Mesendoderm (in vitro differentiated cells): ENCODE data around the gene SMO.

Source experiments
- DNase-seq: peaks from one replicate; pipeline ENCODE4 v3.0.0; 2013
- H2AK5ac ChIP-seq: 2 replicates; pipeline ENCODE4 v1.6.1; 2013; ENCODE audit warnings: low read length, inconsistent platforms
- H2BK120ac ChIP-seq: 2 replicates; pipeline ENCODE4 v1.6.1; 2013; ENCODE audit warnings: low read depth, mild to moderate bottlenecking, low read length, moderate library complexity, mixed read lengths
- H2BK15ac ChIP-seq: replicated peaks from 2 replicates; pipeline ENCODE4 v1.6.1; 2013; ENCODE audit warnings: low read depth, mild to moderate bottlenecking, moderate library complexity
- H2BK5ac ChIP-seq: 2 replicates; pipeline ENCODE4 v1.6.1; 2013; ENCODE audit warnings: low read length, inconsistent platforms
- H3K18ac ChIP-seq: 2 replicates; pipeline ENCODE4 v1.6.1; 2013; ENCODE audit warnings: mild to moderate bottlenecking, low read length, mixed read lengths
- H3K23ac ChIP-seq: one replicate; pipeline ENCODE4 v1.6.1; 2013; ENCODE audit warnings: low read length
- H3K27ac ChIP-seq: 2 replicates; pipeline ENCODE4 v1.5.1; 2013; ENCODE audit warnings: low read depth, mild to moderate bottlenecking, inconsistent platforms, low read length, moderate library complexity
- H3K27me3 ChIP-seq: 2 replicates; pipeline ENCODE4 v1.6.1; 2013; ENCODE audit warnings: low read length, control low read depth, mild to moderate bottlenecking, inconsistent platforms; ENCODE audit not compliant: insufficient read depth, poor library complexity
- H3K36me3 ChIP-seq: 2 replicates; pipeline ENCODE4 v1.6.1; 2013; ENCODE audit warnings: low read length, inconsistent platforms; ENCODE audit not compliant: control insufficient read depth, insufficient read depth
- H3K4ac ChIP-seq: one replicate; pipeline ENCODE4 v1.6.1; 2013; ENCODE audit warnings: low read depth, mild to moderate bottlenecking, low read length, moderate library complexity
- H3K4me1 ChIP-seq: 2 replicates; pipeline ENCODE4 v1.6.1; 2013; ENCODE audit warnings: low read depth, low read length, inconsistent platforms; ENCODE audit not compliant: control insufficient read depth
- H3K4me2 ChIP-seq: 2 replicates; pipeline ENCODE4 v1.6.1; 2013; ENCODE audit warnings: low read length
- H3K4me3 ChIP-seq: 2 replicates; pipeline ENCODE4 v1.5.1; 2013; ENCODE audit warnings: mild to moderate bottlenecking, low read length
- H3K56ac ChIP-seq: one replicate; pipeline ENCODE4 v1.6.1; 2013; ENCODE audit warnings: low read length
- H3K79me1 ChIP-seq: 2 replicates; pipeline ENCODE4 v1.6.1; 2013; ENCODE audit warnings: low read length, inconsistent platforms
- H3K79me2 ChIP-seq: 2 replicates; pipeline ENCODE4 v1.6.1; 2013; ENCODE audit warnings: mild to moderate bottlenecking, low read length; ENCODE audit not compliant: control insufficient read depth, insufficient read depth
- H3K9ac ChIP-seq: 2 replicates; pipeline ENCODE4 v1.6.1; 2013; ENCODE audit warnings: low read length, inconsistent platforms
- H4K5ac ChIP-seq: one replicate; pipeline ENCODE4 v1.6.1; 2013; ENCODE audit warnings: low read length
- H4K8ac ChIP-seq: one replicate; pipeline ENCODE4 v1.6.1; 2013; ENCODE audit warnings: low read depth, mild to moderate bottlenecking, control low read depth, low read length, moderate library complexity
- WGBS: extraction: QIAGEN DNeasy Blood & Tissue Kit; methylation state at CpG from one replicate; pipeline ENCODE4 v1.1.7; 2013; ENCODE audit warnings: low lambda C conversion rate, missing lambda C conversion rate; ENCODE audit not compliant: insufficient coverage; ENCODE audit errors: extremely low coverage; 5-methylcytosine and 5-hydroxymethylcytosine counted together

Gene SMO

DNA sequence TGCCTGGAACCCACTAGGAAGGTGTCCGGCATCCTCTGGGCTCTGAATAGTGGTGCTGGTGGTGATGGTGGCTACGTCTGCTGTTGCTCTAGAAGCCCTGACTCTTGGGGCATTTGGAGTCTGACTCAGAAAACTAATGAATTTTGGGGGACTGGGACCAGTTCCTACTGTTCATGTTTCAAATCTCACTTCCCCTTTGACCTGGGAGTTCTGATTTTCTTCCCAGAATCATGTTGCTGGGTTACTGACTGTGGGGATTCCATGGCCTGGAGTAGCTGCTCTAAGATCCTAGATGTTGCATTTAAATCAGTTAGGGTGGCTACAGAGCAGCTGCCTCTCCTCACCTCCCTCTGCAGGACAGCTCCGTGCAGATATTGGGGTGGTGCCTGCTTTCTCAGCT is 40.7 kb upstream of the SMO start:
- H3K27me3 ChIP-seq, result peaks cover 3% of the 10 kb centered on the region
- no peak overlapping the region for H3K4me2 ChIP-seq
- H3K9ac ChIP-seq, result no peak overlapping the region
- H3K4ac ChIP-seq, result no peak overlapping the region
- H2BK5ac ChIP-seq, result no peak overlapping the region
- no peak overlapping the region for H2AK5ac ChIP-seq
- no peak overlapping the region for H3K56ac ChIP-seq
- H3K27ac ChIP-seq, result no peak overlapping the region
- no peak overlapping the region for H4K8ac ChIP-seq
- no peak overlapping the region for H2BK120ac ChIP-seq
- H3K4me3 ChIP-seq, result no peak overlapping the region
- H3K36me3 ChIP-seq, result no peaks in the 10 kb centered on the region
- H3K23ac ChIP-seq, result no peak overlapping the region
- no peak overlapping the region for H2BK15ac ChIP-seq
- no peak for DNase-seq
- WGBS, result no CpG with 5 or more reads among the region's 3 CpGs
- no peaks in the 10 kb centered on the region for H3K4me1 ChIP-seq
- no peaks in the 10 kb centered on the region for H3K79me2 ChIP-seq
- H3K79me1 ChIP-seq, result no peaks in the 10 kb centered on the region
- H3K18ac ChIP-seq, result no peak overlapping the region
- H4K5ac ChIP-seq, result no peak overlapping the region

DNA sequence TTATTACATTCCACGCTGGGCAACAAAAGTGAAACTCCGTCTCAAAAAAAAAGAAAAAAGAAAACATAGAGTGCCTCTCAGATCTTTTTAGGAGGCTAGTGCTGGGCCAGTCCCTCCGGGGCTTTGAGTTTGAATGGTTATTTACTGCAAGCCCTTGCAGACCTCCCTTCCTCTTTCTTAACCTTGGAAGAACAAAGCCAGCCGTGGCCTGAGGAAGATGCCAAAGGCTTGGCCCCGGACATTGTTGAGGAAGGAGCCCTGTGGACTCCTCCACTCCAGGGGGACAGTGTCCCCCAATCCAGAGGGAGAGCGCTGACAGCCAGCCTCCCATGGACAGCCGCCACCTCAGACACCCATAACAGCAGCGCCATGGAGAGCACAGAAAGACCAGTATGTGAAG is 38.9 kb upstream of the SMO start:
- Histone ChIP-seq H2BK15ac (no peak overlapping the region), H3K27me3 (no peaks in the 10 kb centered on the region), H2BK120ac (no peak overlapping the region), H3K79me2 (no peaks in the 10 kb centered on the region), H4K5ac (no peak overlapping the region), H2BK5ac (no peak overlapping the region), H3K4me2 (no peak overlapping the region), H3K36me3 (no peaks in the 10 kb centered on the region), H3K56ac (no peak overlapping the region), H3K9ac (no peak overlapping the region), H3K27ac (no peak overlapping the region), H3K23ac (no peak overlapping the region), H4K8ac (no peak overlapping the region), H3K18ac (no peak overlapping the region), H3K4ac (no peak overlapping the region), H2AK5ac (no peak overlapping the region), H3K4me1 (no peaks in the 10 kb centered on the region), H3K4me3 (no peak overlapping the region), H3K79me1 (no peaks in the 10 kb centered on the region)
- no CpG with 5 or more reads among the region's 8 CpGs for WGBS
- no peak for DNase-seq

DNA sequence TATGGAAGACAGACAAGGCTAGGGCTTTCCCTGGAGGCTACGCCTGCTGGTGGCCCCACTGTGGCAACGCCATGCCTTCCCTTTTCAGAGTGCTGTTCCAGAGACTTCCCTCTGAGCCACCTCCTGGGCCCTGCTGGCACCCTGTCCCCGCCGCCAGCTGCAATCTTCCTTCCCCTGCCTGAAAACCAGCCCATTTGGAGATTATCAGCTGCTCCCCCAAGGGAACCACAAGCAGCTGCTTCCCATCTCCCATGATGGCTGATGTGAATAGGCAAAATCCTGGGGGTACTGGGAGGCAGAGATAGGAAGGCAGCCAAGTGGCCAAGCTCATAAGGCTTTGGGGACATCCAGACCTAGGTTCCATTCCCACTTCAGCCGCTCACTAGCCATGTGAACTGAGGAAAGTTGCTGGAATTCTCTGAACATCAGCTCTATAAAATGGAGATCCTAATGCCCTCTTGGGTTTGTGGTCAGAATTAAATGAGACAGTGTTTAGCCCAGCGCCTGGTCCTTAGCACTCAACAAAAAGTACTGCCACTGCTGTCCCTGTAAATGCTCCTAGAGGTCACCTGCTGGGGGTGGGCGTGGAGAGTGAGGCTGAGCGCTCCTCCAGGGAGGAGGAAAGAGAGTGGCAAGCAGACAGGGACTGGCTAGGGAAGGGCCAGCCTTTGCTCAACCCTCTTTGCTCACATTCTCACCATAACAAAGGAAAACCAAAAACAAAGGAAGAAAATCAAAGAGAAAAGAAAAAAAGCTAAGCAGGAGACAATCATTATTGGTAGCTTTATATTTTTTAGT is 38.0 kb upstream of the SMO start:
- WGBS, result no CpG with 5 or more reads among the region's 8 CpGs
- H3K4me2 ChIP-seq, result no peak overlapping the region
- no peak overlapping the region for H4K8ac ChIP-seq
- no peaks in the 10 kb centered on the region for H3K79me2 ChIP-seq
- no peak overlapping the region for H3K56ac ChIP-seq
- no peak overlapping the region for H3K27ac ChIP-seq
- no peak overlapping the region for H3K4ac ChIP-seq
- no peak overlapping the region for H2BK120ac ChIP-seq
- H3K18ac ChIP-seq, result no peak overlapping the region
- H3K79me1 ChIP-seq, result no peaks in the 10 kb centered on the region
- no peak overlapping the region for H3K4me3 ChIP-seq
- no peak overlapping the region for H2AK5ac ChIP-seq
- H3K9ac ChIP-seq, result no peak overlapping the region
- no peaks in the 10 kb centered on the region for H3K4me1 ChIP-seq
- no peaks in the 10 kb centered on the region for H3K36me3 ChIP-seq
- H2BK5ac ChIP-seq, result no peak overlapping the region
- H2BK15ac ChIP-seq, result no peak overlapping the region
- no peak overlapping the region for H3K23ac ChIP-seq
- H3K27me3 ChIP-seq, result no peaks in the 10 kb centered on the region
- H4K5ac ChIP-seq, result no peak overlapping the region
- no peak for DNase-seq

DNA sequence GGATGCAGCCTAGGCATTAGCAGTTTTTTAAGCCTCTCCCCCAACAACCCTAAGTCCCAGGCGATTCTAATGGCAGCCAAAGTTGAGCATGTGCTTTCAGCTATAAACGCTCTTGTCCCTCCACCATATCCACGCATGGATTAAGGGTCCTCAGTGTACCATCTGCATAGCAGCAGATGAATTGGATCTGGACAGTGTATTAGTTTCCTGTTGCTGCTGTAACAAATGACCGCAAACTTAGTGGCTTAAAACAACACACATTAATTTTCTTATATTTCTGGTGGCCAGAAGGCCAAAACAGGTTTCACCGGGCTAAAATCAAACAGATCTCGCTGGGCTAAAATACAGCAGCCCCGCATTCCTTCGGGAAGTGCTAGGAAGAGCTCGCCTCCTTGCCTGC is 30.8 kb upstream of the SMO start:
- no peak overlapping the region for H4K5ac ChIP-seq

DNA sequence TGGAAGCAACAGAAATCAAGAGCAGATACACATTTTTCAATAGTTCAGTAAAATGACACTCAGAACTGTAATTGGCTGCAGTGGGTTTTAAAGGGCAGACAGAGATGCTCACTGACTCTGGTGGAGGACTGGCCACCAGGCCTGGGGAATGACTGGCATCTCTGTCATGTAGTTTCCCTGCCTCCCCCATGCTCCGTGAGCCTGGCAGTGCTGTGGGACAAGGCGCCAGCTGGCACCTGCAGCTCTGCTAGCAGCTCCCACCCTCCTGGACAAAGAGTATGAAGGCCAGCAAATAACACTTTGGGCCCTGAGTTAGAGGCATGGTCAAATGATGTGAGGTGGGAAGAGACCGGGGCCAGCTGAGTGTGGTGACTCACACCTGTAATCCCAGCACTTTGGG is 28.9 kb upstream of the SMO start:
- Histone ChIP-seq H3K36me3 (no peaks in the 10 kb centered on the region), H3K79me2 (no peaks in the 10 kb centered on the region), H4K8ac (no peak overlapping the region), H2BK120ac (no peak overlapping the region), H2AK5ac (no peak overlapping the region), H3K23ac (no peak overlapping the region), H3K27me3 (no peaks in the 10 kb centered on the region), H3K27ac (no peak overlapping the region), H3K4ac (no peak overlapping the region), H3K18ac (no peak overlapping the region), H2BK5ac (no peak overlapping the region), H2BK15ac (no peak overlapping the region), H3K9ac (no peak overlapping the region), H3K4me2 (no peak overlapping the region), H3K4me1 (no peaks in the 10 kb centered on the region), H4K5ac (no peak overlapping the region), H3K4me3 (no peak overlapping the region), H3K79me1 (no peaks in the 10 kb centered on the region), H3K56ac (no peak overlapping the region)
- WGBS, result no CpG with 5 or more reads among the region's 3 CpGs
- no peak for DNase-seq

More for the DNA sequence above, 30.8 kb upstream of the SMO start:
- Histone ChIP-seq H3K4me2 (no peak overlapping the region), H2AK5ac (no peak overlapping the region), H4K8ac (no peak overlapping the region), H3K36me3 (no peaks in the 10 kb centered on the region), H3K18ac (no peak overlapping the region), H3K4me1 (no peaks in the 10 kb centered on the region), H3K27me3 (no peaks in the 10 kb centered on the region), H3K4ac (no peak overlapping the region), H3K27ac (no peak overlapping the region), H2BK120ac (no peak overlapping the region), H3K4me3 (no peak overlapping the region), H3K79me2 (no peaks in the 10 kb centered on the region), H2BK5ac (no peak overlapping the region), H3K23ac (no peak overlapping the region), H3K9ac (no peak overlapping the region), H3K56ac (no peak overlapping the region), H2BK15ac (no peak overlapping the region), H3K79me1 (no peaks in the 10 kb centered on the region)
- WGBS, result no CpG with 5 or more reads among the region's 9 CpGs
- no peak for DNase-seq
